GM12878 (cell line): Measurements from ENCODE around the gene INTS6. TPM values are rescaled to one million over a fixed set of nuclear protein-coding genes. Genes with fewer than 3 reads are reported as not detected.

Experiments used
- BACH1 ChIP-seq: fragments of 450-650 bp; IDR thresholded peaks from 2 replicates; pipeline ENCODE4 v1.6.1; 2017; ENCODE audit warnings: mild to moderate bottlenecking, borderline replicate concordance
- BRCA1 ChIP-seq: IDR thresholded peaks from 2 replicates; pipeline ENCODE4 v1.6.1; 2011; ENCODE audit warnings: low read depth, low read length, improper control_type of control experiment
- IKZF1 ChIP-seq: fragments of 450-650 bp; conservative IDR thresholded peaks from 2 replicates; pipeline ENCODE4 v1.6.1; 2017; ENCODE audit warnings: antibody characterized with exemption, mild to moderate bottlenecking
- IRF3 ChIP-seq: fragments of 450-650 bp; IDR thresholded peaks from 2 replicates; pipeline ENCODE4 v1.6.1; 2014; ENCODE audit warnings: mild to moderate bottlenecking
- JUNB ChIP-seq: IDR thresholded peaks from 2 replicates; pipeline ENCODE4 v1.6.1; 2016; ENCODE audit warnings: antibody characterized with exemption, mild to moderate bottlenecking
- MEF2A ChIP-seq: IDR thresholded peaks from 2 replicates; pipeline ENCODE4 v1.6.1; 2011; ENCODE audit warnings: low read depth, mild to moderate bottlenecking, low read length, moderate library complexity; ENCODE audit not compliant: insufficient read depth
- PML ChIP-seq: IDR thresholded peaks from 2 replicates; pipeline ENCODE4 v1.6.1; 2012; ENCODE audit warnings: low read length, inconsistent platforms
- POU2F2 ChIP-seq: IDR thresholded peaks from 3 replicates; pipeline ENCODE4 v1.6.1; 2011; ENCODE audit warnings: low read depth, mild to moderate bottlenecking, low read length, borderline replicate concordance
- RAD51 ChIP-seq: fragments of 450-650 bp; IDR thresholded peaks from 2 replicates; pipeline ENCODE4 v1.6.1; 2016; ENCODE audit warnings: moderate library complexity, mild to moderate bottlenecking, inconsistent platforms
- RUNX3 ChIP-seq: IDR thresholded peaks from 2 replicates; pipeline ENCODE4 v1.6.1; 2012; ENCODE audit warnings: low read length, inconsistent platforms
- SKIL ChIP-seq: fragments of 450-650 bp; IDR thresholded peaks from 2 replicates; pipeline ENCODE4 v1.6.1; 2017; ENCODE audit warnings: mild to moderate bottlenecking, low read depth, inconsistent platforms; ENCODE audit not compliant: poor library complexity, severe bottlenecking
- SRF ChIP-seq, 2 experiments: IDR thresholded peaks; 2 replicates each; pipeline ENCODE4 v1.6.1; 2011; ENCODE audit warnings: low read depth in 2 of 2, low read length in 2 of 2, mild to moderate bottlenecking in 1 of 2, moderate library complexity in 1 of 2
- STAT1 ChIP-seq: fragments of 450-650 bp; conservative IDR thresholded peaks from 2 replicates; pipeline ENCODE4 v1.6.1; 2014; ENCODE audit warnings: antibody characterized with exemption, mild to moderate bottlenecking
- USF2 ChIP-seq: IDR thresholded peaks from 2 replicates; pipeline ENCODE4 v1.6.1; 2011; ENCODE audit warnings: low read depth, low read length, improper control_type of control experiment, borderline replicate concordance
- YBX1 ChIP-seq: fragments of 450-650 bp; IDR thresholded peaks from 2 replicates; pipeline ENCODE4 v1.6.1; 2016; ENCODE audit warnings: antibody characterized with exemption
- ZNF592 ChIP-seq: fragments of 450-650 bp; IDR thresholded peaks from 2 replicates; pipeline ENCODE4 v1.6.1; 2017; ENCODE audit warnings: mild to moderate bottlenecking, moderate library complexity
- polyA plus RNA-seq, 11 experiments: library from polyadenylated mRNA; depleted of rRNA in 4 of 11; unstranded in 6 of 11; stranded (reverse) in 5 of 11; fragments of >200 nt; fragmentation: Nextera tagmentation in 4 of 11; fragmentation: Illumina TruSeq in 1 of 11; extraction: Ambion mirVana in 4 of 11; extraction: Trizol in 1 of 11; gene quantifications; 1 replicate in 1 of 11; 2 replicates in 10 of 11; pipeline versions ENCODE4 v1.2.1 to v1.2.3, GENCODE V29; 2011 to 2016; ENCODE audit warnings: inconsistent platforms in 2 of 11, missing spikeins in 2 of 11, low read depth in 1 of 11
- total RNA-seq, 4 experiments: library from RNA; depleted of rRNA in 3 of 4; stranded (reverse); fragments of >200 nt in 3 of 4; fragmentation: Illumina TruSeq in 1 of 4; extraction: Trizol in 1 of 4; gene quantifications; 2 replicates each; pipeline versions ENCODE4 v1.2.1 to v1.2.3, GENCODE V29; 2013 to 2021
- TF ChIP-seq, protein P1 (sequence below): fragments of 450-650 bp; IDR thresholded peaks from 2 replicates; pipeline ENCODE4 v1.6.1; 2018; ENCODE audit warnings: mild to moderate bottlenecking, low read depth, moderate library complexity; ENCODE audit not compliant: partially characterized antibody
- TF ChIP-seq, protein P2 (sequence below), 3 experiments: IDR thresholded peaks in 2 of 3; conservative IDR thresholded peaks in 1 of 3; 2 replicates each; pipeline ENCODE4 v1.5.1; 2011; ENCODE audit warnings: low read depth in 3 of 3, low read length in 3 of 3, mild to moderate bottlenecking in 3 of 3, control low read depth in 2 of 3, moderate library complexity in 2 of 3, inconsistent platforms in 1 of 3, mixed read lengths in 1 of 3; ENCODE audit not compliant: control insufficient read depth in 2 of 3, insufficient read depth in 1 of 3; ENCODE audit errors: extremely low read depth in 1 of 3

The INTS6 gene
- total and polyA plus RNA-seq, 10 of the 15 experiments (the other 5 are each of a cell fraction or from before 2014, with no cell fraction given): 7.2 to 57.7 (median 30.9) TPM

DNA sequence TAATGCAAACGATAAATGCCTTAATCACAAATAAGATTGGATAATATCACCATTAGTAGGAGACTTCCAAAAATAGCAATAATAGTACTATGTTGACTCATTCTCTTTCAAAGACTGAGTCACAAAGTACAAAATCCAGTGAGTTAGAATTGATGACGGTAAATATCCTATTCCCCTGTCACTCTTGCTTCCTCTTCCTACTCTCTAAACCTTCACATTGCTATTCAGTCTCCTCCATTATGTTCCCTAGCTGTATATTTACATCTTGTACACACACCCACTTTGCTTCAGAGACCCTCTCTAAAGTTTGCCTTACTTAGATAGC lies 26.3 kb upstream of the INTS6 start (continued):
- TF ChIP-seq RUNX3 (no peak), SKIL (no peak), IKZF1 (peak; percentile 29; the same call in 1 of the 2 replicates), PML (no peak), RAD51 (no peak), ZNF592 (no peak), USF2 (no peak), STAT1 (no peak), IRF3 (no peak), BACH1 (no peak), MEF2A (peak; percentile 80), YBX1 (no peak), SRF (IDR thresholded peaks at IDR 0.05; ENCODE audit: low read depth in 2 of 2, low read length in 2 of 2) (no peak), BRCA1 (no peak), POU2F2 (no peak), JUNB (peak; percentile 91)
- TF ChIP-seq, protein P1, sequence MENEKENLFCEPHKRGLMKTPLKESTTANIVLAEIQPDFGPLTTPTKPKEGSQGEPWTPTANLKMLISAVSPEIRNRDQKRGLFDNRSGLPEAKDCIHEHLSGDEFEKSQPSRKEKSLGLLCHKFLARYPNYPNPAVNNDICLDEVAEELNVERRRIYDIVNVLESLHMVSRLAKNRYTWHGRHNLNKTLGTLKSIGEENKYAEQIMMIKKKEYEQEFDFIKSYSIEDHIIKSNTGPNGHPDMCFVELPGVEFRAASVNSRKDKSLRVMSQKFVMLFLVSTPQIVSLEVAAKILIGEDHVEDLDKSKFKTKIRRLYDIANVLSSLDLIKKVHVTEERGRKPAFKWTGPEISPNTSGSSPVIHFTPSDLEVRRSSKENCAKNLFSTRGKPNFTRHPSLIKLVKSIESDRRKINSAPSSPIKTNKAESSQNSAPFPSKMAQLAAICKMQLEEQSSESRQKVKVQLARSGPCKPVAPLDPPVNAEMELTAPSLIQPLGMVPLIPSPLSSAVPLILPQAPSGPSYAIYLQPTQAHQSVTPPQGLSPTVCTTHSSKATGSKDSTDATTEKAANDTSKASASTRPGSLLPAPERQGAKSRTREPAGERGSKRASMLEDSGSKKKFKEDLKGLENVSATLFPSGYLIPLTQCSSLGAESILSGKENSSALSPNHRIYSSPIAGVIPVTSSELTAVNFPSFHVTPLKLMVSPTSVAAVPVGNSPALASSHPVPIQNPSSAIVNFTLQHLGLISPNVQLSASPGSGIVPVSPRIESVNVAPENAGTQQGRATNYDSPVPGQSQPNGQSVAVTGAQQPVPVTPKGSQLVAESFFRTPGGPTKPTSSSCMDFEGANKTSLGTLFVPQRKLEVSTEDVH: no peak
- TF ChIP-seq, protein P2, sequence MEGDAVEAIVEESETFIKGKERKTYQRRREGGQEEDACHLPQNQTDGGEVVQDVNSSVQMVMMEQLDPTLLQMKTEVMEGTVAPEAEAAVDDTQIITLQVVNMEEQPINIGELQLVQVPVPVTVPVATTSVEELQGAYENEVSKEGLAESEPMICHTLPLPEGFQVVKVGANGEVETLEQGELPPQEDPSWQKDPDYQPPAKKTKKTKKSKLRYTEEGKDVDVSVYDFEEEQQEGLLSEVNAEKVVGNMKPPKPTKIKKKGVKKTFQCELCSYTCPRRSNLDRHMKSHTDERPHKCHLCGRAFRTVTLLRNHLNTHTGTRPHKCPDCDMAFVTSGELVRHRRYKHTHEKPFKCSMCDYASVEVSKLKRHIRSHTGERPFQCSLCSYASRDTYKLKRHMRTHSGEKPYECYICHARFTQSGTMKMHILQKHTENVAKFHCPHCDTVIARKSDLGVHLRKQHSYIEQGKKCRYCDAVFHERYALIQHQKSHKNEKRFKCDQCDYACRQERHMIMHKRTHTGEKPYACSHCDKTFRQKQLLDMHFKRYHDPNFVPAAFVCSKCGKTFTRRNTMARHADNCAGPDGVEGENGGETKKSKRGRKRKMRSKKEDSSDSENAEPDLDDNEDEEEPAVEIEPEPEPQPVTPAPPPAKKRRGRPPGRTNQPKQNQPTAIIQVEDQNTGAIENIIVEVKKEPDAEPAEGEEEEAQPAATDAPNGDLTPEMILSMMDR (IDR thresholded peaks at IDR 0.05 in 2 of 3, conservative IDR thresholded peaks at IDR 0.05 in 1 of 3; ENCODE audit: control insufficient read depth in 2 of 3, extremely low read depth in 1 of 3, insufficient read depth in 1 of 3, low read depth in 3 of 3, low read length in 3 of 3): no peak
